Neural cell (in vitro differentiated cells): ENCODE data around the gene MICB. TPM values are rescaled to one million over a fixed set of nuclear protein-coding genes. Genes with fewer than 3 reads are reported as not detected.

ENCODE experiments used
- H2AFZ ChIP-seq: fragments of 200-600, 300-800 bp; sonication (generic), shearing (Covaris generic); 2 replicates; pipeline ENCODE4 v1.6.0; 2014; ENCODE audit warnings: low read depth, mild to moderate bottlenecking, antibody characterized with exemption, low read length, moderate library complexity
- H3F3A ChIP-seq: fragments of 200-600 bp; shearing (Covaris generic); 2 replicates; pipeline ENCODE4 v1.6.1; 2016; ENCODE audit warnings: mild to moderate bottlenecking, moderate library complexity, mixed read lengths, antibody characterized with exemption, low read length; ENCODE audit not compliant: insufficient read depth, poor library complexity, severe bottlenecking
- H3K27ac ChIP-seq: fragments of 200-600, 300-800 bp; sonication (generic), shearing (Covaris generic); 2 replicates; pipeline ENCODE4 v1.5.1; 2014; ENCODE audit warnings: mild to moderate bottlenecking, low read length, moderate library complexity
- H3K27me3 ChIP-seq: fragments of 300-800, 200-600 bp; sonication (generic), shearing (Covaris generic); 2 replicates; pipeline ENCODE4 v1.6.0; 2014; ENCODE audit warnings: mild to moderate bottlenecking, low read depth, low read length, moderate library complexity; ENCODE audit not compliant: insufficient read depth
- H3K36me3 ChIP-seq: fragments of 300-800, 200-600 bp; sonication (generic), shearing (Covaris generic); 2 replicates; pipeline ENCODE4 v1.5.1; 2014; ENCODE audit warnings: mild to moderate bottlenecking, antibody characterized with exemption, low read length, moderate library complexity; ENCODE audit not compliant: insufficient read depth
- H3K4me2 ChIP-seq: fragments of 300-800, 200-600 bp; sonication (generic), shearing (Covaris generic); 2 replicates; pipeline ENCODE4 v1.6.0; 2014; ENCODE audit warnings: mild to moderate bottlenecking, low read length
- H3K4me3 ChIP-seq: fragments of 300-800, 200-600 bp; sonication (generic), shearing (Covaris generic); 2 replicates; pipeline ENCODE4 v1.5.1; 2014; ENCODE audit warnings: mild to moderate bottlenecking, low read length, moderate library complexity
- H3K79me2 ChIP-seq: fragments of 200-600 bp; shearing (Covaris generic); replicated peaks from 2 replicates; pipeline ENCODE4 v1.6.0; 2014; ENCODE audit warnings: mild to moderate bottlenecking, low read length, moderate library complexity; ENCODE audit not compliant: insufficient read depth
- H3K9ac ChIP-seq: fragments of 300-800, 200-600 bp; sonication (generic), shearing (Covaris generic); 2 replicates; pipeline ENCODE4 v1.6.1; 2016; ENCODE audit warnings: mild to moderate bottlenecking, low read length, mixed read lengths
- H3K9me2 ChIP-seq: fragments of 200-600 bp; shearing (Covaris generic); 2 replicates; pipeline ENCODE4 v1.6.1; 2016; ENCODE audit warnings: mild to moderate bottlenecking, low read length, mixed read lengths; ENCODE audit not compliant: insufficient read depth
- H3K9me3 ChIP-seq: fragments of 200-600, 300-800 bp; sonication (generic), shearing (Covaris generic); 2 replicates; pipeline ENCODE4 v1.6.1; 2016; ENCODE audit warnings: mild to moderate bottlenecking, mixed run types, low read length, moderate library complexity, mixed read lengths
- H4K20me1 ChIP-seq: fragments of 200-600 bp; shearing (Covaris generic); 2 replicates; pipeline ENCODE4 v1.6.1; 2016; ENCODE audit warnings: mild to moderate bottlenecking, mixed run types; ENCODE audit not compliant: insufficient read depth
- EP300 ChIP-seq: fragments of 450-650 bp; conservative IDR thresholded peaks from 2 replicates; pipeline ENCODE4 v1.6.1; 2014; ENCODE audit warnings: antibody characterized with exemption, mild to moderate bottlenecking, moderate library complexity; ENCODE audit not compliant: poor library complexity, severe bottlenecking
- EZH2 ChIP-seq: fragments of 200-600, 300-800 bp; shearing (Covaris generic), sonication (generic); IDR thresholded peaks from 2 replicates; pipeline ENCODE4 v1.6.1; 2014; ENCODE audit warnings: antibody characterized with exemption, low read length, borderline replicate concordance, mild to moderate bottlenecking; ENCODE audit not compliant: insufficient read depth, poor library complexity, severe bottlenecking
- MXI1 ChIP-seq: fragments of 450-650 bp; conservative IDR thresholded peaks from 2 replicates; pipeline ENCODE4 v1.6.1; 2014; ENCODE audit warnings: antibody characterized with exemption, mild to moderate bottlenecking; ENCODE audit not compliant: poor library complexity, severe bottlenecking
- POLR2AphosphoS5 ChIP-seq: IDR thresholded peaks from 2 replicates; pipeline ENCODE4 v1.6.1; 2012
- RAD21 ChIP-seq: fragments of 450-650 bp; conservative IDR thresholded peaks from 2 replicates; pipeline ENCODE4 v1.6.1; 2014; ENCODE audit warnings: antibody characterized with exemption, mild to moderate bottlenecking, moderate library complexity
- SMC3 ChIP-seq: fragments of 450-650 bp; conservative IDR thresholded peaks from 2 replicates; pipeline ENCODE4 v1.6.1; 2014; ENCODE audit warnings: antibody characterized with exemption, mild to moderate bottlenecking, moderate library complexity; ENCODE audit not compliant: poor library complexity
- TAF1 ChIP-seq: IDR thresholded peaks from 2 replicates; pipeline ENCODE4 v1.6.1; 2012; ENCODE audit warnings: low read depth
- polyA plus RNA-seq: library from polyadenylated mRNA; depleted of rRNA; stranded (reverse); fragments of >200 nt; gene quantifications from 2 replicates; pipeline ENCODE4 v1.2.3, GENCODE V29; 2014
- TF ChIP-seq, protein P1 (sequence below): IDR thresholded peaks from 2 replicates; pipeline ENCODE4 v1.6.1; 2012; ENCODE audit warnings: borderline replicate concordance
- TF ChIP-seq, protein P2 (sequence below): fragments of 450-650 bp; IDR thresholded peaks from 2 replicates; pipeline ENCODE4 v1.5.1; 2014; ENCODE audit warnings: antibody characterized with exemption, mild to moderate bottlenecking, moderate library complexity; ENCODE audit not compliant: poor library complexity, severe bottlenecking

Gene MICB
- polyA plus RNA-seq, 1 donor from 2014 or later = not detected

DNA sequence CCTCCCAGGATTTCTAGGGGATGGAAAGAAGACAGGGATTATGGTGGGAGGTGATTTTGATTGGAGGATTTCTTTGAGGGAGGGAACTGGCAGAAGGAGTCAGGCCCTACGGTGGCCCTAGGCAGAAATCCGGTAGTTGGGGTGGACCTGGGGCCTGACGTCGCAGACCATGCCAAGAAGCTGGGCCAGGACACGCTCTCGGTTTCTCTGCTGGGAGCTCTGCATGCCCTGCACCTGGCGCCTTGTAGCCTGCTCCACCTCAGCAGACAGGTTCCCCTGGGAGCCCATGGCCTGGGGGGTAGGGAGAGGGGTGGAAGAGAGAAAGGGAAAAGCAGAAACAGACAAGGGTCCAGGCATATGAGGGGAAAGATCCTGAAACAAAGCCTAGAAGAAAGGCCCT, 47.3 kb downstream of the MICB start:
- Histone ChIP-seq H3K9me2 (no peaks in the 10 kb centered on the region), H3K36me3 (peaks cover 7% of the 10 kb centered on the region), H3K9me3 (no peaks in the 10 kb centered on the region), H4K20me1 (peaks cover 7% of the 10 kb centered on the region), H3K4me2 (peak overlapping the region; percentile 74), H3K9ac (peak overlapping the region; percentile 80), H3F3A (no peaks in the 10 kb centered on the region), H3K27me3 (no peaks in the 10 kb centered on the region), H3K4me3 (peak overlapping the region; percentile 69), H3K27ac (peak overlapping the region; percentile 93), H3K79me2 (peaks cover 61% of the 10 kb centered on the region), H2AFZ (no peak overlapping the region)
- TF ChIP-seq EZH2 = no peak

- Histone ChIP-seq H3K9ac (peak within 1 kb of the TSS; percentile 80), H3K4me2 (peak within 1 kb of the TSS; percentile 74), H4K20me1 (no peaks in the 10 kb centered on the region), H3K27me3 (no peaks in the 10 kb centered on the region), H3F3A (no peaks in the 10 kb centered on the region), H3K27ac (peak within 1 kb of the TSS; percentile 93), H3K9me2 (no peaks in the 10 kb centered on the region), H3K36me3 (peaks cover 7% of the 10 kb centered on the region), H3K79me2 (peaks cover 50% of the 10 kb centered on the region), H3K4me3 (peak within 1 kb of the TSS; percentile 69), H3K9me3 (no peaks in the 10 kb centered on the region), H2AFZ (peak within 1 kb of the TSS; percentile 53)
- TF ChIP-seq, protein P1, sequence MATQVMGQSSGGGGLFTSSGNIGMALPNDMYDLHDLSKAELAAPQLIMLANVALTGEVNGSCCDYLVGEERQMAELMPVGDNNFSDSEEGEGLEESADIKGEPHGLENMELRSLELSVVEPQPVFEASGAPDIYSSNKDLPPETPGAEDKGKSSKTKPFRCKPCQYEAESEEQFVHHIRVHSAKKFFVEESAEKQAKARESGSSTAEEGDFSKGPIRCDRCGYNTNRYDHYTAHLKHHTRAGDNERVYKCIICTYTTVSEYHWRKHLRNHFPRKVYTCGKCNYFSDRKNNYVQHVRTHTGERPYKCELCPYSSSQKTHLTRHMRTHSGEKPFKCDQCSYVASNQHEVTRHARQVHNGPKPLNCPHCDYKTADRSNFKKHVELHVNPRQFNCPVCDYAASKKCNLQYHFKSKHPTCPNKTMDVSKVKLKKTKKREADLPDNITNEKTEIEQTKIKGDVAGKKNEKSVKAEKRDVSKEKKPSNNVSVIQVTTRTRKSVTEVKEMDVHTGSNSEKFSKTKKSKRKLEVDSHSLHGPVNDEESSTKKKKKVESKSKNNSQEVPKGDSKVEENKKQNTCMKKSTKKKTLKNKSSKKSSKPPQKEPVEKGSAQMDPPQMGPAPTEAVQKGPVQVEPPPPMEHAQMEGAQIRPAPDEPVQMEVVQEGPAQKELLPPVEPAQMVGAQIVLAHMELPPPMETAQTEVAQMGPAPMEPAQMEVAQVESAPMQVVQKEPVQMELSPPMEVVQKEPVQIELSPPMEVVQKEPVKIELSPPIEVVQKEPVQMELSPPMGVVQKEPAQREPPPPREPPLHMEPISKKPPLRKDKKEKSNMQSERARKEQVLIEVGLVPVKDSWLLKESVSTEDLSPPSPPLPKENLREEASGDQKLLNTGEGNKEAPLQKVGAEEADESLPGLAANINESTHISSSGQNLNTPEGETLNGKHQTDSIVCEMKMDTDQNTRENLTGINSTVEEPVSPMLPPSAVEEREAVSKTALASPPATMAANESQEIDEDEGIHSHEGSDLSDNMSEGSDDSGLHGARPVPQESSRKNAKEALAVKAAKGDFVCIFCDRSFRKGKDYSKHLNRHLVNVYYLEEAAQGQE = no peak
- no peak for TF ChIP-seq EZH2
- TF ChIP-seq RAD21 = peak; percentile 100
- TF ChIP-seq MXI1 = peak; percentile 79
- TF ChIP-seq POLR2AphosphoS5 = peak; percentile 77
- TF ChIP-seq EP300 = peak; percentile 66
- TF ChIP-seq, protein P2, sequence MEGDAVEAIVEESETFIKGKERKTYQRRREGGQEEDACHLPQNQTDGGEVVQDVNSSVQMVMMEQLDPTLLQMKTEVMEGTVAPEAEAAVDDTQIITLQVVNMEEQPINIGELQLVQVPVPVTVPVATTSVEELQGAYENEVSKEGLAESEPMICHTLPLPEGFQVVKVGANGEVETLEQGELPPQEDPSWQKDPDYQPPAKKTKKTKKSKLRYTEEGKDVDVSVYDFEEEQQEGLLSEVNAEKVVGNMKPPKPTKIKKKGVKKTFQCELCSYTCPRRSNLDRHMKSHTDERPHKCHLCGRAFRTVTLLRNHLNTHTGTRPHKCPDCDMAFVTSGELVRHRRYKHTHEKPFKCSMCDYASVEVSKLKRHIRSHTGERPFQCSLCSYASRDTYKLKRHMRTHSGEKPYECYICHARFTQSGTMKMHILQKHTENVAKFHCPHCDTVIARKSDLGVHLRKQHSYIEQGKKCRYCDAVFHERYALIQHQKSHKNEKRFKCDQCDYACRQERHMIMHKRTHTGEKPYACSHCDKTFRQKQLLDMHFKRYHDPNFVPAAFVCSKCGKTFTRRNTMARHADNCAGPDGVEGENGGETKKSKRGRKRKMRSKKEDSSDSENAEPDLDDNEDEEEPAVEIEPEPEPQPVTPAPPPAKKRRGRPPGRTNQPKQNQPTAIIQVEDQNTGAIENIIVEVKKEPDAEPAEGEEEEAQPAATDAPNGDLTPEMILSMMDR = peak; percentile 100
- peak; percentile 94 for TF ChIP-seq SMC3
- peak; percentile 44 for TF ChIP-seq TAF1
Measured at GRCh38 chr6:31546339-31546957, 48.5 kb downstream of the MICB start, which contains the start of gene ATP6V1G2. TSS of gene ATP6V1G2 (minus strand) at chr6:31546608. CDS start at chr6:31546559, 49 bp downstream.
